Astrocyte of the spinal cord (primary cell): ENCODE results near the gene TGFBRAP1.

Experiments used
- DNase-seq: peaks from one replicate; pipeline ENCODE4 v3.0.0; 2011; ENCODE audit warnings: low read depth, low spot score
- H3K4me3 ChIP-seq: 2 replicates; pipeline ENCODE4 v1.5.1; 2011; ENCODE audit warnings: low read depth, mild to moderate bottlenecking, low read length, moderate library complexity
- CTCF ChIP-seq: IDR thresholded peaks from 2 replicates; pipeline ENCODE4 v1.5.1; 2012; ENCODE audit warnings: low read depth, mild to moderate bottlenecking, low read length, inconsistent platforms
- in situ Hi-C: cut with HindIII; loops from 2 replicates; pipeline ENCODE4 v1.10.0; 2017; ENCODE audit warnings: low sequenced_read_pairs

Gene TGFBRAP1

GRCh38 chr2:105329561-105330495, at the start of gene TGFBRAP1:
Gene TGFBRAP1, minus strand, starts transcription at chr2:105329735. Its CDS starts 21,434 bp downstream, at chr2:105308301.
- no peak for TF ChIP-seq CTCF
- peak within 1 kb of the TSS; percentile 49 for H3K4me3 ChIP-seq
- in situ Hi-C loops = no loop called here
- DNase-seq = no peak

GRCh38 chr2:105378921-105379383, 49.4 kb upstream of the TGFBRAP1 start:
- no peak for TF ChIP-seq CTCF
- H3K4me3 ChIP-seq = no peak overlapping the region
- DNase-seq = no peak
- in situ Hi-C loops = no loop called here

- in situ Hi-C loops = no loop called here
- DNase-seq = no peak
- no peak for TF ChIP-seq CTCF
Measured at GRCh38 chr2:105378276-105378840, 48.8 kb upstream of the TGFBRAP1 start.

GRCh38 chr2:105377871-105378270, 48.3 kb upstream of the TGFBRAP1 start:
- TF ChIP-seq CTCF = no peak
- in situ Hi-C loops = no loop called here
- no peak overlapping the region for H3K4me3 ChIP-seq
- DNase-seq = no peak

More at GRCh38 chr2:105378276-105378840, 48.8 kb upstream of the TGFBRAP1 start:
- no peak overlapping the region for H3K4me3 ChIP-seq

GRCh38 chr2:105376789-105377240, 47.3 kb upstream of the TGFBRAP1 start:
- TF ChIP-seq CTCF = no peak
- in situ Hi-C loops = no loop called here
- H3K4me3 ChIP-seq = no peak overlapping the region
- peak; percentile 83 for DNase-seq

- no peak overlapping the region for H3K4me3 ChIP-seq
- TF ChIP-seq CTCF = no peak
- in situ Hi-C loops = no loop called here
- DNase-seq = no peak
Measured at GRCh38 chr2:105376010-105376409, 46.5 kb upstream of the TGFBRAP1 start.
